Stimulated activated CD8-positive, alpha-beta memory T cell treated with anti-CD3 and anti-CD28 coated beads, Interleukin-2, amount 100 ng/mL, for 48 hours (primary cell): Measurements from ENCODE around the gene LYRM4.

ENCODE experiments used
- DNase-seq, 2 donors: peaks; one replicate each; pipeline ENCODE4 v3.0.0-alpha.2; 2020; ENCODE audit warnings: low read depth in 2 of 2

Gene LYRM4

GRCh38 chr6:5280920-5281319 is 20.2 kb upstream of the LYRM4 start:
- DNase-seq = no peak

DNA sequence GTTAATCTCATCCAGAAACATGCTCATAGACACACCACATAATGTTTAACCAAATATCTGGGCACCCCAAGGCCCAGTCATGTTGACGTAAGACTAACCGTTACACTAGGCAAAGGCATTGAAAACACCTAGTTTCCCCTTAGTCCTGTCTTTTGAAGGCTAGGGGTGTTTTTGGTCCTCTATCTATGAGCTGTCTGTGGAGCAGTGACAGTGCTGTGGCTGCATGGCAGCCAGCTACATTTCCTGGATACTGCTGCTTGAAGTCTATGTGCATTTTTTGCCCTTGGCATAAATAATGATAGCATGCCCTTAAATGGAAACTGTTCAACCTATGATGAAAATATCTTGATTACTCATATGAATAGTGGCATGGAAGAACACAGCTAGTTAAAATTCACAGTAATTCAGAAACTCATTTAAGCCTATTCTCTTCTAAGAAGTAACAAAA is 19.2 kb upstream of the LYRM4 start:
- DNase-seq = peak in 1 of 2 donors; percentile 15

DNA sequence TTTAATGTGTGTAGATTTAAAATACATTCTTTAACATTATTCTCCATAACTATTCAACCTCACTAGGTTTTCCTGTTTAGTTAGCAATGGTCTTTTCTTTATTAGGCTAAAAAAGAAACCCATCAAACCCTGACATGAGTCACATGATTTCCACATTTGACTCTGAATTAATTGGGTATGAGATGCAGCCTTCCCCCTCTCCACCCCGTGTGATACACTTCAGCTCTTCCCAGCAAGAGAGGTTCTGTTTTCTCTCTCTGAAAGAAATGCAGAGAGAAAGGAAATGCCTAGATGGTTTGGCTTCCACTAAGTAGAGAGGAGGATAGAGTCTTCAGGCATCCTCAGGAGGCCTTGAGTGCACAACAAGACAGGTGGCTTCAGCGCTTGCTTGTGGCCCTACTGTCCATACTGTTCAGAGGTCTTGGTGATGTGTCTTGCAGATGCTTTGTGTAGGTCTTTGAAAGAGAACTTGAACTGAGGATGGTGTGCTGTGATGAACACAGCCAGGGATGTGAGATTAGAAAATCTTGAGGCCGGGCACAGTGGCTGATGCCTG is 17.9 kb upstream of the LYRM4 start:
- DNase-seq = no peak

DNA sequence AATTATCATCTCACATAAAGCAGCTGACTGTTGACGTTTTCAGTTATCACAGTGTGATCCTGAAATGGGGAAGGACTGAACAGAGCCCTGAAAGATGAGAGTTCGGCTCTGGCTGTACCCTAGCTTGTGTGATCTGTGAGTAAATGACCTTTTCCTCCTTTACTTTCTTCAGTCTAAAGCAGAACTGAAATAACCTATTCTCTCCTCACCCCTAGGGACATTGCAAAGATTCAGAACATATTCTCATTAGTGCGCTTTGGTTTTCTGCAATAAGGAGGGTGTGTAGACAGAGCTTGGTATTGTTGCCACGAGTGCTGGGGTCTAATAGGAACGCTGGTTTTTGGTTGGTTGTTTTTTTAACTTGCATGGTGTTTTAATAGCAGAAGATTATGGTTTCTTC is 17.3 kb upstream of the LYRM4 start:
- no peak for DNase-seq

DNA sequence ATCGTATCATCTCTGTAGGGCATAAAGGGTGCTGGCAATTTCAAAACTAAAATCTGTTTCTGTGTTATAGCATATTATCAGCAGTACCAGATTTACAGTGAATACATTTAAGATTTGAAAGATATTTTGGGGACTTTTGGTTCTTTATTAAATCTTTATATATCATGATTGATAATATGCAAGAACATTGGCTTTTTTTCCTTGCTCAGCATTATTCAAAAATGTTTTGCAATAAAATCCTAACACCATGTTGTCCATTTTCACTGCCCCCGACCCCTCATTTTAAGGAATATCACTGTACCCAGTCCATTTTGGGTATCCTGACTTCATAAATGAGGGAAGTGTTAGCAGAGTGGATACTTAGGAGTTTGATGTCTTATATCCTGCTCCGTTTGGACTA is 16.8 kb upstream of the LYRM4 start:
- no peak for DNase-seq

- DNase-seq = no peak
Observed at GRCh38 chr6:5276581-5276980, 15.8 kb upstream of the LYRM4 start.

DNA sequence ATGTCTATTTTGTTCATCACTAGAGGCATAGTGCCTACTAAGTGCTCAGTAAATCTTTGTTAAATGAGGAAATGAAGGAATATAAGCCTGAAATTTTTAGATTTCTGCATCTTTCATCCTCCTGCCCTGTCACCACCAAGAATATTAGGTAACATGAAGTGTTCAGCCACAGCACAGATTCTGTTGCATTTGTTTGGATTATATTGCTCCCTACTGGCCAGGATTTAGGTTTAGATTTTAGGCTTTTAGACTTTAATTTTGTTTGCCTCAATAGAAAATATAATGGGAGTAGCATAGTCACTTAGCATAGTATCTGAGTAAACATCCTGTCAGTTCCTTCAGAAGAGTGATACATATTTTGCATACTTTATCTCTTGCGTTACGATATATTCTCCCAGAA is 14.7 kb upstream of the LYRM4 start:
- DNase-seq = no peak

DNA sequence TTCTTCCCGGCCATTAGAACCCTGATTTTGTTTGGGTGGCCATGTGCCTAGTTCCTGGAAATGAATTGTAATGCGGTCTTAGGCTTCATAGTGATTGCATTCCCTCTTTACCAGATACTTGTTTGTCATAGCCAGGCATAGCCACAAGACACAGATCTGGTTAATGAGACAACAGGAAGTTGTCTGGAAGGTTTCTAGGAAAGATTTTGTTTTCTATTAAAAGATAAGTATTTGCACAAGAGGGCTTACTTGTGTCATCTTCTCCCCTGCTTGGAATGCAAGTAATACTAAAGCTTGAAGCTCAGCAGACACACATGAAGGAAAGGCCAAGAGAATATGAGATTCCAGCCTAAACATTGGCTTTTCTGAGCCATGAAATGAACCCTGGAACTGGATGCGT is 13.5 kb upstream of the LYRM4 start:
- no peak for DNase-seq

- no peak for DNase-seq
Observed at GRCh38 chr6:5271926-5272325, 11.2 kb upstream of the LYRM4 start.

GRCh38 chr6:5270093-5270680 is 9.4 kb upstream of the LYRM4 start:
- DNase-seq = no peak

DNA sequence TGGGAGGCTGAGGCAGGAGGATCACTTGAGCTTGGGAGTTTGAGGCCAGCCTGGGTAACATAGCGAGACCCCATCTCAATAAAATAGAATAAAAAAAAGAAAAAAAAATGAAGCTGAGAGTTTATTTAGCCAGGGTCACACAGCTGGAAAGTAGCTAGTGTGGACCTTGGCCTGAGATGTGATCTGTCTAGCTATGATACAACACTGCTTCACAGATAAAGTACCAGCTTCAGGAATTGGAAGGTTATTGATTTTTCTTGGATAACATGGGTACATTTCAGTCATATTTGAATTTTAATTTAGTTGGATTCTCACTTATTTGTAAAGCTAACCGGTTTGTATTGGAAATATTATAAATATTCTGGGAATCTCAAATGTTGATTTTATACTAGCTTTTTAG is 5.7 kb upstream of the LYRM4 start:
- DNase-seq = no peak

- DNase-seq = no peak
Observed at GRCh38 chr6:5261545-5262109, 877 bp upstream of the LYRM4 start.

DNA sequence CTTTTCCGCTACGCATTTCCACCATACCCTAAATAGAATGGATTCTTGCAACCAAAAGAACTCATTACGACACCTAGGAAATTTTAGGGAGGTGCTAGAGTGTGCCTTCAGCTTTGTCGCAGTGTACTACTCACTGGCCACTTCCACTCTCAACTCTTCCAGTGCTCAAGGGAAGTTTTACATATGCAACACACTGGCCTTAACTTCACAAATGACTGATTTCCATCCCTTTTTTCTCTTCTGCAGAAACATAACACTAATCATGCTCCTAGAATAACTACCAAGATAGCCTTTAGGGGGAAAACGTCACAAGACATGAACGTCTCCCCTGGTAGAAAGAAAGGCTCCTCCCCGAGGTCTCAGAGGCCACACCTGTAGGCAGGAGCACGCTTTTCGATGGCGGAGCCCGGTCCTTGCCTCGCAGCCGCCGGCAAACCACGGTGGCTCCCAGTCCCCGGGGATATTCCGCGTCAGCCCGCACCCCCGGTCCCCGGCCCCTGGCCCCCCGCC is 584 bp downstream of the LYRM4 start:
- DNase-seq = peak; percentile 44 to 55

- no peak for DNase-seq
Observed at GRCh38 chr6:5259428-5259827, 1.3 kb downstream of the LYRM4 start.

- no peak for DNase-seq
Observed at GRCh38 chr6:5257400-5257799, 3.4 kb downstream of the LYRM4 start.

GRCh38 chr6:5256952-5257351 is 3.8 kb downstream of the LYRM4 start:
- DNase-seq = no peak

DNA sequence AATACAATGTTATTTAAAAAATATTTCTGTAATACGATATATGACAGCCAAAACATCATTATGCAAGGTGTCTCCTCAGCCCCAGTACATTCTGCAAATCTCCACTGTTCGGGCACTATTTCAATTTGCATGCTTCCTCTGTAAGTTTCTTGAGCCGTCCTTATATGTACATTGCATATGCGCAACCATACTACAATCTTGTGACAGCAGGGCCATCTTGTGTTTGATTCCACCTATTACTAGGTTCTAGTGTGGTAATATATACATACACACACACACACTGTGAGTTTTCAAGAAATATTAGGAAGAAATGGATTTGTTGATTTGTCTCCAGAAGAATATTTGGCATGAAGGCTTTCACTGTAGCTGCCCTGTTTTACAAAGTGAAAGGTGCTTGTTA is 9.8 kb downstream of the LYRM4 start:
- no peak for DNase-seq

DNA sequence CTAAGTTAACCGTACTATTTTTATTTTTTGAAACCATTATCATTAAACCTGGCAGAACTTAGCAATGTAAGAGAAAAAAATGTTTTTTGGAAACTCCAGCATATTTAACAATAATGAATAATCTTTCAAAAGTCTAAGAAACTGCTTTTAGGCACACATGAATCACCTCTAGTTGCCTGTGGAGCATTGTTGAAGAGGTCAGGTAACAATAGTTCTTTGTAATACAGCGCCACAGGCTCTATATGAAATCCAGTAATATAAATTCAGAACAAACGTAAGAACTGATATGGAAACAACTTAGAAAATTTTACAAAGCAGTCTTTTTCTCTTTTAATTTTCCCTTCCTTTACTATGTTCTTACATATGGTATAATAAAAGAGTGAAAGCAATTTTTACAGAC is 10.3 kb downstream of the LYRM4 start:
- no peak for DNase-seq

- DNase-seq = no peak
Observed at GRCh38 chr6:5249451-5250122, 11.2 kb downstream of the LYRM4 start.

DNA sequence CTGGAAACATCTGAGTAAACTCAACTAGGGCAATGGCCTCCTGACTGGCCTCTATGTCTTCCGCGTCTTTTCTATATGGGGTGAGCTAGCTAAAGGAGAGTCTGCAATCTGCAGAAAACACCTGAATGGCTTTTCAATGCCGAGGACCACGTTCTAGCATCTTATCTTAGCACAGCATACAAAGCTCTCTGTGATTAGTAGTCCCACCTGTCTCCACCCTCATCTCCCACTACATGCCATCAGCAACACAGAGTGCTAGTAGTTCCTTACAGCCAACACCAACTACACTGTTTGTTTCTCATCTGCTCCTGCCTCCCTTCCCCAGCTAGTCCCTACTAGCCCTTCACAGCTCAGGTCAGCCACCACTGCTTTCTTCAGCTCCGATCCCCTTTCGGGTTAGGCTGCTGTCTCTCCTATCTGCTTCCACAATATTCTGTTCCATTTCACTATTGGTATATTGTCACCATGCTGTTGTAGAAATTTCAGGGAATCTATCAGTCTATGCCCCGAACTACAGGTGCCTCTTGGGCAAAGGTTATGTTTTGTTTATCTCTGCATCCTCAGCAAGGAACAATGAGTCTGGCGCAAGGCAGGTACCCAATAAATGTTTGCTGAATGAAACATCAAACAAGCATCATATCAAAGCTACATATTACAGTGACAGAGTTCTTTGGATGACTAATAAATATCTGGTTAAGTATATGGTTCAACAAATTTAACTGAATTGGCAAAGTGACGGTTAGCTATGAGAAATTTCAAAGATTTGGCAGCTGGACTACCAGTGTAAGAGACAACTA is 12.2 kb downstream of the LYRM4 start:
- DNase-seq = no peak

- DNase-seq = no peak
Observed at GRCh38 chr6:5247201-5247600, 13.5 kb downstream of the LYRM4 start.
